HepG2 (cell line): Measurements from ENCODE around the gene SMURF1. TPM values are rescaled to one million over a fixed set of nuclear protein-coding genes. Genes with fewer than 3 reads are reported as not detected.

Source experiments
- ATAC-seq: fragments of 200-7000 bp; cut with Tn5 transposase; 3 replicates; pipeline ENCODE4 v1.9.1; 2020; ENCODE audit warnings: mild to moderate bottlenecking, moderate library complexity
- BruUV-seq: library from RNA; stranded (reverse); fragments of 400-500 nt; replicated peaks from 2 replicates; lab custom pipeline; 2021; lab: Mats Ljungman, UMichigan
- CTCF ChIA-PET: fragments of 300-600 bp; formaldehyde crosslinking; extraction: SDS; loops from one replicate; lab custom pipeline; 2021; ENCODE audit warnings: low total read pairs, inconsistent platforms, low intra/inter-chr PET ratio; lab: Yijun Ruan, JAX
- POLR2A ChIA-PET: fragments of 350-600 bp; sonication (Branson Sonifier 250); formaldehyde crosslinking; loops from one replicate; lab custom pipeline; 2020; ENCODE audit warnings: antibody characterized with exemption, inconsistent platforms; lab: Yijun Ruan, JAX
- DNase-seq: peaks from one replicate; pipeline ENCODE4 v3.0.0-alpha.2; 2015; ENCODE audit warnings: low spot score
- FAIRE-seq: peaks from 3 replicates; lab custom pipeline; 2011; peaks lifted over from hg19 to GRCh38; lab: Jason Lieb, UNC
- H2AFZ ChIP-seq: one replicate; pipeline ENCODE4 v1.6.1; 2011; ENCODE audit warnings: low read length, inconsistent platforms
- H3K27ac ChIP-seq: fragments of 300-600 bp; 3 replicates; pipeline ENCODE4 v1.8.0; 2011; ENCODE audit warnings: mixed run types, mild to moderate bottlenecking, mixed read lengths, low read length, inconsistent platforms; ENCODE audit not compliant: insufficient read depth; ENCODE audit errors: extremely low read length
- H3K27me3 ChIP-seq, 2 experiments: fragments of 200-600 bp in 1 of 2; 2 replicates in 1 of 2; 3 replicates in 1 of 2; pipeline versions ENCODE4 v1.6.0 to v1.8.0; 2011; ENCODE audit warnings: low read length in 2 of 2, mild to moderate bottlenecking in 2 of 2, moderate library complexity in 2 of 2, inconsistent platforms in 1 of 2; ENCODE audit not compliant: insufficient read depth in 2 of 2, control insufficient read depth in 1 of 2
- H3K36me3 ChIP-seq, 2 experiments: fragments of 200-600 bp in 1 of 2; replicated peaks in 1 of 2; 2 replicates in 1 of 2; 3 replicates in 1 of 2; pipeline versions ENCODE4 v1.5.1 to v1.8.0; 2011; ENCODE audit warnings: low read length in 2 of 2, inconsistent platforms in 1 of 2; ENCODE audit not compliant: insufficient read depth in 2 of 2, control insufficient read depth in 1 of 2
- H3K4me1 ChIP-seq: 2 replicates; pipeline ENCODE4 v1.5.1; 2012; ENCODE audit warnings: low read length, inconsistent platforms; ENCODE audit not compliant: insufficient read depth
- H3K4me2 ChIP-seq: 2 replicates; pipeline ENCODE4 v1.6.0; 2011; ENCODE audit warnings: low read depth, low read length, inconsistent platforms
- H3K4me3 ChIP-seq, 3 experiments: fragments of 200-600 bp in 1 of 3; sonication (generic), shearing (Covaris generic) in 1 of 3; replicated peaks in 1 of 3; 2 replicates each; pipeline ENCODE4 v1.5.1; 2011 to 2016; ENCODE audit warnings: low read length in 3 of 3, inconsistent platforms in 2 of 3, low read depth in 2 of 3, mild to moderate bottlenecking in 2 of 3, control low read depth in 1 of 3, mixed read lengths in 1 of 3; ENCODE audit not compliant: insufficient read depth in 1 of 3
- H3K79me2 ChIP-seq: one replicate; pipeline ENCODE4 v1.6.1; 2011; ENCODE audit warnings: low read length, inconsistent platforms; ENCODE audit not compliant: insufficient read depth
- H3K9ac ChIP-seq: 2 replicates; pipeline ENCODE4 v1.6.0; 2011; ENCODE audit warnings: mild to moderate bottlenecking, low read depth, low read length, inconsistent platforms; ENCODE audit not compliant: insufficient read depth
- H3K9me3 ChIP-seq: 2 replicates; pipeline ENCODE4 v1.5.1; 2012; ENCODE audit warnings: mild to moderate bottlenecking, low read length
- H4K20me1 ChIP-seq: 2 replicates; pipeline ENCODE4 v1.6.0; 2011; ENCODE audit warnings: inconsistent platforms, mild to moderate bottlenecking, low read length, moderate library complexity; ENCODE audit not compliant: insufficient read depth
- NRL ChIP-seq: sonication (generic); formaldehyde crosslinking; IDR thresholded peaks from 2 replicates; pipeline ENCODE4 v1.5.0; 2020; ENCODE audit warnings: missing genetic modification reagents, mild to moderate bottlenecking, moderate library complexity, borderline replicate concordance
- STAT6 ChIP-seq: sonication (generic); formaldehyde crosslinking; IDR thresholded peaks from 2 replicates; pipeline ENCODE4 v1.4.0; 2020; ENCODE audit warnings: missing genetic modification reagents, mild to moderate bottlenecking, borderline replicate concordance
- ZNF75D ChIP-seq: sonication (generic); formaldehyde crosslinking; IDR thresholded peaks from 2 replicates; pipeline ENCODE4 v1.8.1; 2023; ENCODE audit warnings: missing genetic modification reagents, mild to moderate bottlenecking, borderline replicate concordance
- WGBS: methylation state at CpG from one replicate; pipeline ENCODE4 v1.1.6; 2017; ENCODE audit warnings: low lambda C conversion rate; 5-methylcytosine and 5-hydroxymethylcytosine counted together
- in situ Hi-C: cut with HindIII; loops from 2 replicates; pipeline ENCODE4 v1.10.0; 2017; ENCODE audit warnings: low pct_unique_long_range_greater_than_20kb; ENCODE audit not compliant: extremely low pct_ligation_motif_present
- intact Hi-C: fragments of 100-400 bp; cut with micrococcal nuclease; formaldehyde crosslinking; loops from one replicate; pipeline ENCODE4 v1.10.0; 2022; ENCODE audit not compliant: unreplicated experiment
- polyA plus RNA-seq, 8 experiments: library from polyadenylated mRNA; depleted of rRNA in 3 of 8; stranded (reverse) in 7 of 8; unstranded in 1 of 8; fragments of >200 nt; fragmentation: Illumina TruSeq in 4 of 8; extraction: Trizol in 4 of 8; gene quantifications; 2 replicates each; pipeline versions ENCODE4 v1.2.1 to v1.2.3, GENCODE V29; 2011 to 2016; ENCODE audit warnings: low read depth in 4 of 8, missing spikeins in 1 of 8, mixed read lengths in 1 of 8; ENCODE audit not compliant: insufficient read depth in 1 of 8
- total RNA-seq, 5 experiments: library from RNA; depleted of rRNA; stranded (reverse); fragments of >200 nt; fragmentation: Illumina TruSeq; extraction: Trizol; gene quantifications; 2 replicates each; pipeline ENCODE4 v1.2.3, GENCODE V29; 2016; ENCODE audit warnings: low read depth in 1 of 5
- TF ChIP-seq, protein P1 (sequence below): IDR thresholded peaks from 2 replicates; pipeline ENCODE4 v1.6.1; 2012; ENCODE audit warnings: low read length, improper control_type of control experiment

Gene SMURF1
- total and polyA plus RNA-seq, 2 of the 13 experiments (the other 11 are each of a cell fraction or from before 2014, with no cell fraction given) = 8.3 to 11.1 TPM

GRCh38 chr7:99031496-99031895 lies 112.4 kb downstream of the SMURF1 start:
- CTCF ChIA-PET = no interaction called here
- no peak overlapping the region for H3K9ac ChIP-seq
- FAIRE-seq = no peak

More at GRCh38 chr7:99031496-99031895, 112.4 kb downstream of the SMURF1 start:
- no peaks in the 10 kb centered on the region for H3K9me3 ChIP-seq
- no TSS peak for BruUV-seq
- no peaks in the 10 kb centered on the region for H3K27me3 ChIP-seq
- TF ChIP-seq STAT6 (CRISPR knock-in tag) (no peak), ZNF75D (CRISPR knock-in tag) (no peak), NRL (no peak)
- TF ChIP-seq, protein P1, sequence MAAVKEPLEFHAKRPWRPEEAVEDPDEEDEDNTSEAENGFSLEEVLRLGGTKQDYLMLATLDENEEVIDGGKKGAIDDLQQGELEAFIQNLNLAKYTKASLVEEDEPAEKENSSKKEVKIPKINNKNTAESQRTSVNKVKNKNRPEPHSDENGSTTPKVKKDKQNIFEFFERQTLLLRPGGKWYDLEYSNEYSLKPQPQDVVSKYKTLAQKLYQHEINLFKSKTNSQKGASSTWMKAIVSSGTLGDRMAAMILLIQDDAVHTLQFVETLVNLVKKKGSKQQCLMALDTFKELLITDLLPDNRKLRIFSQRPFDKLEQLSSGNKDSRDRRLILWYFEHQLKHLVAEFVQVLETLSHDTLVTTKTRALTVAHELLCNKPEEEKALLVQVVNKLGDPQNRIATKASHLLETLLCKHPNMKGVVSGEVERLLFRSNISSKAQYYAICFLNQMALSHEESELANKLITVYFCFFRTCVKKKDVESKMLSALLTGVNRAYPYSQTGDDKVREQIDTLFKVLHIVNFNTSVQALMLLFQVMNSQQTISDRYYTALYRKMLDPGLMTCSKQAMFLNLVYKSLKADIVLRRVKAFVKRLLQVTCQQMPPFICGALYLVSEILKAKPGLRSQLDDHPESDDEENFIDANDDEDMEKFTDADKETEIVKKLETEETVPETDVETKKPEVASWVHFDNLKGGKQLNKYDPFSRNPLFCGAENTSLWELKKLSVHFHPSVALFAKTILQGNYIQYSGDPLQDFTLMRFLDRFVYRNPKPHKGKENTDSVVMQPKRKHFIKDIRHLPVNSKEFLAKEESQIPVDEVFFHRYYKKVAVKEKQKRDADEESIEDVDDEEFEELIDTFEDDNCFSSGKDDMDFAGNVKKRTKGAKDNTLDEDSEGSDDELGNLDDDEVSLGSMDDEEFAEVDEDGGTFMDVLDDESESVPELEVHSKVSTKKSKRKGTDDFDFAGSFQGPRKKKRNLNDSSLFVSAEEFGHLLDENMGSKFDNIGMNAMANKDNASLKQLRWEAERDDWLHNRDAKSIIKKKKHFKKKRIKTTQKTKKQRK = no peak
- WGBS = 90% methylated on average over 7 of the region's 7 CpGs
- intact Hi-C loops = no loop called here
- no peak for DNase-seq
- H3K4me3 ChIP-seq = no peak overlapping the region
- no peak overlapping the region for H2AFZ ChIP-seq
- H4K20me1 ChIP-seq = no peaks in the 10 kb centered on the region
- H3K4me1 ChIP-seq = no peaks in the 10 kb centered on the region
- peaks cover 34 to 72% of the 10 kb centered on the region in 2 experiments for H3K36me3 ChIP-seq
- in situ Hi-C loops = no loop called here
- POLR2A ChIA-PET = no interaction called here
- no peak for ATAC-seq
- H3K79me2 ChIP-seq = no peaks in the 10 kb centered on the region
- no peak overlapping the region for H3K27ac ChIP-seq
- no peak overlapping the region for H3K4me2 ChIP-seq
